ENCODE measurements around the gene NOL9. TPM values are rescaled to one million over a fixed set of nuclear protein-coding genes. Genes with fewer than 3 reads are reported as not detected.

The NOL9 gene
- polyA plus RNA-seq, 3 donors = 3.7 to 11.5 (median 7.6) TPM

DNA sequence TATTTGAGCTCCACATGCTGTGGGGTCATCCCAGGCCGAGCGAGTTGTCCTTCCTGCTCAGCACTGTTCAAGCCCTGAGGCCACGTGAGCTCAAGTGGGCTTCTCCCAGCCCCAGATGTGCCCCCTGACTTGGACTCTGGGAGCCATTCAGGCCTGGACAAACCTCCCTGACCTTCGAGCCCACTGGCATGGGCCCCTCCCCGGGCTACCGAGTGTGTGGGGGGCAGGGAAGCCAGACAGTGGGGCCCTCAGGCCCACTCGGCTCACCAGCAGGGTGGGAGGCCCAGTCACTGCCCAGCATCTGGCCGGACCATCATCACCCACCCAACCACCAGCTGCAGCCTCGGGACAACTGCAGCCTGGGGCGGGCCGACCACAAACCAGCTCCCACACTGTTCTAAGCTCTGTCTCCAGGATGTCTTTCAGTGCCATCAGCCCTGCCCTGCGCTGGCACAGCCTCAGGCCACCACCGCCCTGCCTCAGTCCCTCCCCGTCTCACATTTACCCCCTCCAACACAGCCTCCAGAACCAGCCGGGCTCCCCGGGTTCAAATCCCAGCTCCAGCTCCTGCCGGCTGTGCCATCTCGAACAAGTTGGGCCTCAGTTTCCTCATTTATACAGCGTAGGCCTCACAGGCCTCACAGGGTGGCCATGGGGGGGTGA lies 41.9 kb downstream of the NOL9 start:
- peaks cover 1 to 5% (median 5%) of the 10 kb centered on the region in 3 donors for H3K27me3 Mint-ChIP-seq (ENCODE audit: low read depth in 3 of 3)
- Histone ChIP-seq H3K4me2 (replicated peaks; ENCODE audit: extremely low read depth, low read length, poor library complexity, severe bottlenecking) (no peak overlapping the region), H3K36me3 (replicated peaks in 1 of 2; ENCODE audit: control insufficient read depth in 1 of 2, insufficient read depth in 2 of 2, low read length in 2 of 2) (no peaks in the 10 kb centered on the region), H3K9me3 (replicated peaks in 1 of 2; ENCODE audit: control insufficient read depth in 1 of 2, insufficient read depth in 1 of 2, low read length in 2 of 2) (no peaks in the 10 kb centered on the region), H3K4me1 (ENCODE audit: control insufficient read depth in 1 of 2, insufficient read depth in 2 of 2, low read length in 2 of 2) (peaks cover 0 to 3% of the 10 kb centered on the region in 2 donors), H3K27ac (ENCODE audit: low read depth in 1 of 2, low read length in 2 of 2) (no peak overlapping the region), H3K9ac (ENCODE audit: insufficient read depth, low read length, poor library complexity, severe bottlenecking) (no peak overlapping the region), H3K79me2 (ENCODE audit: insufficient read depth, low read length) (no peaks in the 10 kb centered on the region), H2AFZ (ENCODE audit: insufficient read depth, low read depth, low read length, poor library complexity, severe bottlenecking) (no peak overlapping the region), H4K20me1 (ENCODE audit: insufficient read depth, low read length) (no peaks in the 10 kb centered on the region), H3K27me3 (ENCODE audit: control insufficient read depth in 2 of 2, insufficient read depth in 2 of 2, low read length in 2 of 2) (no peaks in the 10 kb centered on the region), H3K4me3 (replicated peaks in 1 of 3; ENCODE audit: low read depth in 2 of 3, low read length in 3 of 3) (no peak overlapping the region)
- no peak for DNase-seq
- H3K9me3 Mint-ChIP-seq = no peaks in the 10 kb centered on the region
- H3K36me3 Mint-ChIP-seq = no peaks in the 10 kb centered on the region
- H3K4me1 Mint-ChIP-seq = peaks cover 2% of the 10 kb centered on the region
- no peak overlapping the region for H3K27ac Mint-ChIP-seq
- intact Hi-C loops (cut with micrococcal nuclease) = no loop called here
- TF ChIP-seq CTCF (IDR thresholded peaks at IDR 0.05) = no peak
- WGBS (ENCODE audit: insufficient coverage) = 93% methylated on average over 14 of the region's 19 CpGs
- H3K4me3 Mint-ChIP-seq = no peak overlapping the region

DNA sequence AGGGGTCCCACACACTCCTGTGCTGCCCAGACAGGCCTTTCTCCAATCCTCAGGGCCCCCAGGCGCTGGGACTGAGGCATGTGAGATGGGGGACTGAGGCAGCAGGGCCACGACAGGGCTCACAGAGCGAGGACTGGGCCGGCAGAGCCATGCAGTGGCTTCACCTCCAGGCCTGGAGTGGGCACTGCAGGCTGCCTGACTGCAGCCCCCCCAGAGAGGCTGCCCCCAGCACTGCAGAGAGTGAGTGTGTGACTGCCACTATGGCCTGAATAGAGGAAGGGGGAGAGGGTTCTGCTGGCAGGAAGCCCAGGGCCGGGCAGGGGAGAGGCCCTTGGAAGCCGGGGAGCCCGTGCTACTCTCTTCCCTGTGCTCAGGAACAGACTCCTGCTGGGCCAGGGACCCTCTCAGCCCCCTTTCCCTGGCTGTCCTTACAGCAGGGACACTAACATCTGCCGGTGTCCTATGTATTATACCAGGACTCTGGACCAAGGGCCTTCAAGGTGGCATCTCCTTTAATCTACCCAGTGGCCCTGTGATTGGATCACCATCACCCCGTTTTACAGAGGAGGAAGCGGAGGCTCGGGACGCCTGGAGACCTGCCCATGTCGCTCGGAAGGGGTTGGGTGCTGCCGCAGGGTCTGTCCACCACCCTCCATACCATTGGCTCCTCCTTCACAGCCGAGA lies 42.6 kb downstream of the NOL9 start:
- no peak overlapping the region for H3K9ac ChIP-seq (ENCODE audit: insufficient read depth, low read length, poor library complexity, severe bottlenecking)
- no peaks in the 10 kb centered on the region for H3K9me3 ChIP-seq (replicated peaks in 1 of 2; ENCODE audit: control insufficient read depth in 1 of 2, insufficient read depth in 1 of 2, low read length in 2 of 2)
- no peak overlapping the region for H3K4me3 ChIP-seq (replicated peaks in 1 of 3; ENCODE audit: low read depth in 2 of 3, low read length in 3 of 3)
- H3K36me3 ChIP-seq (replicated peaks in 1 of 2; ENCODE audit: control insufficient read depth in 1 of 2, insufficient read depth in 2 of 2, low read length in 2 of 2) = no peaks in the 10 kb centered on the region
- Mint-ChIP-seq H3K4me3 (no peak overlapping the region), H3K36me3 (no peaks in the 10 kb centered on the region), H3K9me3 (no peaks in the 10 kb centered on the region), H3K27ac (no peak overlapping the region), H3K4me1 (peaks cover 2% of the 10 kb centered on the region), H3K27me3 (ENCODE audit: low read depth in 3 of 3) (peaks cover 1 to 5% (median 2%) of the 10 kb centered on the region in 3 donors)
- H3K27me3 ChIP-seq (ENCODE audit: control insufficient read depth in 2 of 2, insufficient read depth in 2 of 2, low read length in 2 of 2) = no peaks in the 10 kb centered on the region
- peaks cover 0 to 3% of the 10 kb centered on the region in 2 donors for H3K4me1 ChIP-seq (ENCODE audit: control insufficient read depth in 1 of 2, insufficient read depth in 2 of 2, low read length in 2 of 2)
- intact Hi-C loops (cut with micrococcal nuclease) = no loop called here
- H4K20me1 ChIP-seq (ENCODE audit: insufficient read depth, low read length) = no peaks in the 10 kb centered on the region
- no peak overlapping the region for H2AFZ ChIP-seq (ENCODE audit: insufficient read depth, low read depth, low read length, poor library complexity, severe bottlenecking)
- 92% methylated on average over 7 of the region's 16 CpGs for whole genome bisulfite sequencing (ENCODE audit: insufficient coverage)
- no peak overlapping the region for H3K27ac ChIP-seq (ENCODE audit: low read depth in 1 of 2, low read length in 2 of 2)
- DNase-seq = no peak
- no peaks in the 10 kb centered on the region for H3K79me2 ChIP-seq (ENCODE audit: insufficient read depth, low read length)
- TF ChIP-seq CTCF (IDR thresholded peaks at IDR 0.05) = no peak
- H3K4me2 ChIP-seq (replicated peaks; ENCODE audit: extremely low read depth, low read length, poor library complexity, severe bottlenecking) = no peak overlapping the region

Measured in CD14-positive monocyte (primary cell).